Stomach (tissue), 9 donors: Measurements from ENCODE around the gene ZSWIM5. TPM values are rescaled to one million over a fixed set of nuclear protein-coding genes. Genes with fewer than 3 reads are reported as not detected.

Experiments used
- DNase-seq, 2 donors: peaks; one replicate each; pipeline versions ENCODE4 v3.0.0 to v3.0.0-alpha.2; 2013 to 2019
- H3K27ac ChIP-seq, 5 donors: fragments of 200-600 bp in 4 of 5; sonication (generic) in 4 of 5; one replicate each; pipeline ENCODE4 v1.5.1; 2013 to 2019; ENCODE audit warnings: mild to moderate bottlenecking in 1 of 5, moderate library complexity in 1 of 5
- H3K27me3 ChIP-seq, 3 donors: fragments of 200-600 bp; sonication (generic); one replicate each; pipeline ENCODE4 v1.5.1; 2017 to 2019; ENCODE audit warnings: mixed run types in 1 of 3
- H3K36me3 ChIP-seq, 4 donors: fragments of 200-600 bp; sonication (generic); 1 replicate in 3 of 4; 2 replicates in 1 of 4; pipeline ENCODE4 v1.5.1; 2016 to 2019
- H3K4me1 ChIP-seq, 4 donors: fragments of 200-600 bp; sonication (generic); one replicate each; pipeline ENCODE4 v1.5.1; 2016 to 2019
- H3K4me3 ChIP-seq, 4 donors: fragments of 200-600 bp; sonication (generic) in 3 of 4; one replicate each; pipeline ENCODE4 v1.5.1; 2016 to 2019; ENCODE audit warnings: mild to moderate bottlenecking in 1 of 4
- H3K9me3 ChIP-seq, 4 donors: fragments of 200-600 bp; sonication (generic); one replicate each; pipeline ENCODE4 v1.5.1; 2016 to 2019
- EP300 ChIP-seq: sonication (generic); formaldehyde crosslinking; IDR thresholded peaks from one replicate; pipeline ENCODE4 v1.6.1; 2017; ENCODE audit warnings: antibody characterized with exemption
- POLR2A ChIP-seq, 4 donors: fragments of 450-650 bp; IDR thresholded peaks; one replicate each; pipeline ENCODE4 v1.6.1; 2016; ENCODE audit warnings: antibody characterized with exemption in 4 of 4, control low read depth in 2 of 4, mild to moderate bottlenecking in 1 of 4, moderate library complexity in 1 of 4
- POLR2AphosphoS5 ChIP-seq, 3 donors: sonication (generic); formaldehyde crosslinking; IDR thresholded peaks; one replicate each; pipeline ENCODE4 v1.6.1; 2016; ENCODE audit warnings: antibody characterized with exemption in 3 of 3
- WGBS, 5 donors: extraction: QIAGEN DNeasy Blood & Tissue Kit in 3 of 5; methylation state at CpG; one replicate each; pipeline versions ENCODE4 v1.1.5 to v1.1.7; 2013 to 2018; 5-methylcytosine and 5-hydroxymethylcytosine counted together
- intact Hi-C: fragments of 100-400 bp; cut with DNase I; formaldehyde crosslinking; loops from one replicate; pipeline ENCODE4 v1.15.1; 2023; ENCODE audit warnings: low total_unique reads
- polyA plus RNA-seq, 3 donors: library from polyadenylated mRNA; stranded (reverse); fragments of 200-250 nt; gene quantifications; one replicate each; pipeline ENCODE4 v1.2.3, GENCODE V29; 2013
- total RNA-seq, 5 donors: library from RNA; depleted of rRNA; stranded (reverse); fragments of >200 nt; gene quantifications; one replicate each; pipeline versions ENCODE4 v1.1.0 to v1.2.3, GENCODE V29; 2014 to 2016
- TF ChIP-seq, protein P1 (sequence below), 7 experiments: fragments of 450-650 bp in 4 of 7; fragments of 200-600 bp in 3 of 7; sonication (generic) in 3 of 7; IDR thresholded peaks; one replicate each; pipeline ENCODE4 v1.5.1; 2016 to 2019; ENCODE audit warnings: antibody characterized with exemption in 7 of 7, control low read depth in 2 of 7, mild to moderate bottlenecking in 1 of 7
- donor health status: healthy with polysubstance abuse.
- donor health status: Bipolar disorder and iron deficiency.
- donor health status: healthy.

Gene ZSWIM5
- total and polyA plus RNA-seq, 8 donors = 0.45 to 10.1 (median 0.87) TPM

DNA sequence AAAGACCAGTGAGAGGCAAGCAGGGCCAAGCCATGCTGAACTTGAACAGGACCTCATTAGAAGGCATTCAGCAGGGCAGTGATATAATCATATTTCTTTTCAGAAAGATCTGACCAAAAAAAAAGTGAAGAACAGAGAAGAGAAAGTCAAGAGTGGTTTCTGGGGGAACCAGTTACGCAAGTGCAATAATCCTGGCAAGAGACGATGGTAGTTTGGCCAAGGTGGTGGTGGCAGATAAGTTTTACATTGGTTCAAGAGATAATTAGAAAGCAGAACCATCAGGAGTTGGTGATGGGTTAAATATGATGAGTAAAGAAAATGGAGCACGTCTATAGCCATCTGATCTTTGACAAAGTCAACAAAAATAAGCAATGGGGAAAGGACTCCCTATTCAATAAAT is 54.3 kb downstream of the ZSWIM5 start:
- WGBS, 5 donors = 31 to 60% (median 43%) methylated on average over 3 of the region's 3 CpGs
- Histone ChIP-seq H3K4me3 (no peak overlapping the region), H3K27ac (no peak overlapping the region)

DNA sequence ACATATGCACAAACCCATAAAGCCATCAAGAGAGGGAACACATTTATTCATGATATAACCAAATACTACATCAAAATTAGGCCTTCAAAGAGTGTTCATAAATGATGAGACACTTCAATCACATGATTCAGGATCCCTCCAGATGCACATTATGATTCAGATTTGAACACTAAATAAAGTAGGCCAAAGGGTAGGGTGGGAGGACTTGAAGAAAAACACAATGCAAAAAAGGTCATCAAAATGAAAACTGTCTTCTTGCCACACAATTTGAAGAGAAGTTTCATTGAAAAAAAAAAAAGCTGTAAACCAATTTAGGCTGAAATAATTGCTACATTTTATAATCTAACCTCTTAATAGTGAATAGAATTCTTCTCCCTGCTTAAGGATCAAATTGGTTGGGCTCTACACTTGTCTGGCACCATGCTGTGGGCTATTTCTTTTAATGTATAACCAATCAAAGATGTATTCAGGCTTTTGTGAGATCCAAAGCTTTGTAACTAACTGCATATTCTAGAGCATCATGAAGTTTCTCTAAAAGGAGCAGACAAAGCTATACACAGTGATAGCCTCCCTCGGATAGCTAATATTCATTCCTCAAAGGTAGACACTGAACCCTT is 58.1 kb downstream of the ZSWIM5 start:
- intact Hi-C loops = no loop called here
- TF ChIP-seq POLR2AphosphoS5 (IDR thresholded peaks at IDR 0.05) (no peak), POLR2A (IDR thresholded peaks at IDR 0.05) (no peak), EP300 (no peak)
- TF ChIP-seq, protein P1, sequence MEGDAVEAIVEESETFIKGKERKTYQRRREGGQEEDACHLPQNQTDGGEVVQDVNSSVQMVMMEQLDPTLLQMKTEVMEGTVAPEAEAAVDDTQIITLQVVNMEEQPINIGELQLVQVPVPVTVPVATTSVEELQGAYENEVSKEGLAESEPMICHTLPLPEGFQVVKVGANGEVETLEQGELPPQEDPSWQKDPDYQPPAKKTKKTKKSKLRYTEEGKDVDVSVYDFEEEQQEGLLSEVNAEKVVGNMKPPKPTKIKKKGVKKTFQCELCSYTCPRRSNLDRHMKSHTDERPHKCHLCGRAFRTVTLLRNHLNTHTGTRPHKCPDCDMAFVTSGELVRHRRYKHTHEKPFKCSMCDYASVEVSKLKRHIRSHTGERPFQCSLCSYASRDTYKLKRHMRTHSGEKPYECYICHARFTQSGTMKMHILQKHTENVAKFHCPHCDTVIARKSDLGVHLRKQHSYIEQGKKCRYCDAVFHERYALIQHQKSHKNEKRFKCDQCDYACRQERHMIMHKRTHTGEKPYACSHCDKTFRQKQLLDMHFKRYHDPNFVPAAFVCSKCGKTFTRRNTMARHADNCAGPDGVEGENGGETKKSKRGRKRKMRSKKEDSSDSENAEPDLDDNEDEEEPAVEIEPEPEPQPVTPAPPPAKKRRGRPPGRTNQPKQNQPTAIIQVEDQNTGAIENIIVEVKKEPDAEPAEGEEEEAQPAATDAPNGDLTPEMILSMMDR (IDR thresholded peaks at IDR 0.05) = no peak
- H3K4me1 ChIP-seq = no peaks in the 10 kb centered on the region
- no peak overlapping the region for H3K27ac ChIP-seq
- H3K4me3 ChIP-seq = no peak overlapping the region
- no peak for DNase-seq
- no peaks in the 10 kb centered on the region for H3K27me3 ChIP-seq
- H3K36me3 ChIP-seq = no peaks in the 10 kb centered on the region
- H3K9me3 ChIP-seq = no peaks in the 10 kb centered on the region
- WGBS, 5 donors = 88 to 100% (median 95%) methylated on average over 1 of the region's 1 CpG

More for the DNA sequence above, 54.3 kb downstream of the ZSWIM5 start:
- H3K36me3 ChIP-seq = no peaks in the 10 kb centered on the region
- TF ChIP-seq EP300 (no peak), POLR2AphosphoS5 (IDR thresholded peaks at IDR 0.05) (no peak), POLR2A (IDR thresholded peaks at IDR 0.05) (no peak)
- TF ChIP-seq, protein P1 (IDR thresholded peaks at IDR 0.05) = no peak
- intact Hi-C loops = no loop called here
- H3K9me3 ChIP-seq = peaks cover 0 to 6% (median 0%) of the 10 kb centered on the region in 4 donors
- H3K4me1 ChIP-seq = no peaks in the 10 kb centered on the region
- H3K27me3 ChIP-seq = no peaks in the 10 kb centered on the region
- DNase-seq = peak in 1 of 2 donors; percentile 1

DNA sequence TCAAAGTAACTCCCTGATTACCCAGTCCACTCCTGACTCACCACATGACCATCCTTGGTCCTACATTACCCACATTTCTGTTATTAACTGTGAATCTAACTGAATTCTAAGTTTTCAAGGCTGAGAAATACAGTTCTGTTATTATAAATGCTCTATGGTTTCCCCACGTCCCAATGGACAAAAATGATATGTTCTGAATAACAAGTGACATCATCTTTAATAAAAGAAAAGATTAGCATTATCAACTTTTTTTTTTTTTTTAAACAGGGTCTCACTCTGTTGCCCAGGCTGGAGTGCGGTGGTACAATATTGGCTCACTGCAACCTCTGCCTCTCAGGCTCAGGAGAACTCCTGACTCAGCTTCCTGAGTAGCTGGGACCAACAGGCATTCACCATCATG is 59.6 kb downstream of the ZSWIM5 start:
- Histone ChIP-seq H3K27ac (no peak overlapping the region), H3K4me3 (no peak overlapping the region), H3K9me3 (no peaks in the 10 kb centered on the region), H3K4me1 (no peaks in the 10 kb centered on the region), H3K36me3 (no peaks in the 10 kb centered on the region), H3K27me3 (no peaks in the 10 kb centered on the region)
- 70 to 94% (median 91%) methylated on average over 2 of the region's 2 CpGs for WGBS, 5 donors
- intact Hi-C loops = no loop called here
- no peak for DNase-seq
- TF ChIP-seq, protein P1 (IDR thresholded peaks at IDR 0.05) = no peak
- TF ChIP-seq POLR2AphosphoS5 (IDR thresholded peaks at IDR 0.05) (no peak), EP300 (no peak), POLR2A (IDR thresholded peaks at IDR 0.05) (no peak)

DNA sequence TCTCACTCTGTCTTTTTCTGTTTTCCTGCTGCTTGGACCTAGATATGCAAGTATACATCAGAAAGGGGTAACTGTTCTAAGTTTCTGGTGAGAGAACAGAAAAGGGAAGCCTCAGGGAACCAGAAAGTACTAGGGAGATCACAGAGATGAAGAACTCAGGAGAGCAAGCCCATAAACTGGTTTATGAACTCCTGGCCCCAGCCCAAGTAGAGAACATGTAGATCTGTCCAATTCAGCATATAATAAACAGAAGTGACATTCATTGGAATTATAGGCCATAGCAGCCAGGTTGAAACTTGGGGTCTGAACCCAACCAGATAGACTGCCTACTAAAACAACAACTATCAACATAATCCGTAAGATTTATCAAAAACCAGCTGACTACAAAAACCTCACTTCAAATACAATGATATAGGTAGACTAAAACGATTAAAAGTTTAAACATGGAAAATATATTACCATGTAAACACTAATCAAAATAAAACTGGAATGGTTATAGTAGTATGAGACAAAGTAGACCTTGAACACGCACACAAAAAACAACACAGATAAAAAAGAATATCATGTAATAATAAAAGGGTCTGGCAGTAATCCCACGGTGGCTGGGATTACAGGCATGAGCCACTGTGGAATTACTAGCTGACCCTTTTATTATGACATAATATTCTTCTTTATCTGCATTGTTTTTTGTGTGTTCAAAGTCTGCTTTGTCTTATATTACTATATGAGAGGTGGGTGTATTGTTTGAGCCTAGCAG is 65.0 kb downstream of the ZSWIM5 start:
- no peaks in the 10 kb centered on the region for H3K4me1 ChIP-seq
- no peak overlapping the region for H3K4me3 ChIP-seq
- no peaks in the 10 kb centered on the region for H3K27me3 ChIP-seq
- TF ChIP-seq POLR2A (IDR thresholded peaks at IDR 0.05) = no peak
- no peak for TF ChIP-seq EP300
- TF ChIP-seq POLR2AphosphoS5 (IDR thresholded peaks at IDR 0.05) = no peak
- 76 to 88% (median 84%) methylated on average over 4 of the region's 4 CpGs for WGBS, 5 donors
- no peak for DNase-seq
- intact Hi-C loops = no loop called here
- no peaks in the 10 kb centered on the region for H3K36me3 ChIP-seq
- no peak overlapping the region for H3K27ac ChIP-seq
- H3K9me3 ChIP-seq = no peaks in the 10 kb centered on the region
